Endodermal cell (in vitro differentiated cells): ENCODE data around the gene MOV10L1. TPM values are rescaled to one million over a fixed set of nuclear protein-coding genes. Genes with fewer than 3 reads are reported as not detected.

Source experiments
- DNase-seq: peaks from one replicate; pipeline ENCODE4 v3.0.0-alpha.2; 2017
- H3K27ac ChIP-seq: 2 replicates; pipeline ENCODE4 v1.5.1; 2013; ENCODE audit warnings: mild to moderate bottlenecking, low read depth, low read length, moderate library complexity
- H3K27me3 ChIP-seq: 2 replicates; pipeline ENCODE4 v1.6.1; 2013; ENCODE audit warnings: mild to moderate bottlenecking, low read length, moderate library complexity; ENCODE audit not compliant: insufficient read depth, control insufficient read depth, poor library complexity, severe bottlenecking
- H3K36me3 ChIP-seq: 2 replicates; pipeline ENCODE4 v1.7.0; 2013; ENCODE audit warnings: mild to moderate bottlenecking, low read length, moderate library complexity; ENCODE audit not compliant: control insufficient read depth, insufficient read depth
- H3K4me1 ChIP-seq: one replicate; pipeline ENCODE4 v1.7.0; 2013; ENCODE audit warnings: low read length; ENCODE audit not compliant: control insufficient read depth, insufficient read depth
- H3K4me3 ChIP-seq: 2 replicates; pipeline ENCODE4 v1.5.1; 2013; ENCODE audit warnings: mild to moderate bottlenecking, low read length, moderate library complexity
- H3K9ac ChIP-seq: 2 replicates; pipeline ENCODE4 v1.6.1; 2013; ENCODE audit warnings: mild to moderate bottlenecking, low read length, moderate library complexity; ENCODE audit not compliant: poor library complexity, severe bottlenecking; ENCODE audit errors: extremely low read depth
- H3K9me3 ChIP-seq: 2 replicates; pipeline ENCODE4 v1.6.1; 2013; ENCODE audit warnings: mild to moderate bottlenecking, low read length, moderate library complexity; ENCODE audit not compliant: control insufficient read depth
- H3K27ac Mint-ChIP-seq: 2 replicates; pipeline ENCODE4 v1.8.0; 2020; ENCODE audit warnings: mixed read lengths
- H3K27me3 Mint-ChIP-seq: 2 replicates; pipeline ENCODE4 v1.8.0; 2021; ENCODE audit warnings: mild to moderate bottlenecking, mixed read lengths; ENCODE audit not compliant: insufficient read depth
- H3K36me3 Mint-ChIP-seq: 2 replicates; pipeline ENCODE4 v1.8.0; 2020; ENCODE audit warnings: low read depth, mixed read lengths
- H3K4me1 Mint-ChIP-seq: 2 replicates; pipeline ENCODE4 v1.8.0; 2020; ENCODE audit warnings: mixed read lengths
- H3K4me3 Mint-ChIP-seq: 2 replicates; pipeline ENCODE4 v1.8.0; 2020; ENCODE audit warnings: mild to moderate bottlenecking, moderate library complexity, mixed read lengths
- H3K9me3 Mint-ChIP-seq: 2 replicates; pipeline ENCODE4 v1.8.0; 2020; ENCODE audit warnings: mild to moderate bottlenecking, mixed read lengths
- WGBS, 2 experiments: methylation state at CpG; one replicate each; pipeline versions ENCODE4 v1.1.5 to v1.1.7; 2013; ENCODE audit warnings: missing lambda C conversion rate in 2 of 2, mixed read lengths in 1 of 2; ENCODE audit not compliant: insufficient coverage in 1 of 2, insufficient read length in 1 of 2; 5-methylcytosine and 5-hydroxymethylcytosine counted together
- total RNA-seq, 2 donors: library from RNA; stranded (reverse); fragmentation: NEBNext Ultra II Directional in 1 of 2; extraction: Animal tissue kit (Norgen Biotek cat#: 25700) in 1 of 2; gene quantifications; 2 replicates in 1 of 2; 3 replicates in 1 of 2; pipeline ENCODE4 v1.2.1, GENCODE V29; 2021
- TF ChIP-seq, protein P1 (sequence below): fragments of 200-600 bp; sonication (generic); conservative IDR thresholded peaks from 2 replicates; pipeline ENCODE4 v1.5.0; 2021; ENCODE audit warnings: antibody characterized with exemption, mild to moderate bottlenecking

The MOV10L1 gene
- total RNA-seq, 2 donors from 2014 or later: 0.31 TPM; not detected in 1

DNA sequence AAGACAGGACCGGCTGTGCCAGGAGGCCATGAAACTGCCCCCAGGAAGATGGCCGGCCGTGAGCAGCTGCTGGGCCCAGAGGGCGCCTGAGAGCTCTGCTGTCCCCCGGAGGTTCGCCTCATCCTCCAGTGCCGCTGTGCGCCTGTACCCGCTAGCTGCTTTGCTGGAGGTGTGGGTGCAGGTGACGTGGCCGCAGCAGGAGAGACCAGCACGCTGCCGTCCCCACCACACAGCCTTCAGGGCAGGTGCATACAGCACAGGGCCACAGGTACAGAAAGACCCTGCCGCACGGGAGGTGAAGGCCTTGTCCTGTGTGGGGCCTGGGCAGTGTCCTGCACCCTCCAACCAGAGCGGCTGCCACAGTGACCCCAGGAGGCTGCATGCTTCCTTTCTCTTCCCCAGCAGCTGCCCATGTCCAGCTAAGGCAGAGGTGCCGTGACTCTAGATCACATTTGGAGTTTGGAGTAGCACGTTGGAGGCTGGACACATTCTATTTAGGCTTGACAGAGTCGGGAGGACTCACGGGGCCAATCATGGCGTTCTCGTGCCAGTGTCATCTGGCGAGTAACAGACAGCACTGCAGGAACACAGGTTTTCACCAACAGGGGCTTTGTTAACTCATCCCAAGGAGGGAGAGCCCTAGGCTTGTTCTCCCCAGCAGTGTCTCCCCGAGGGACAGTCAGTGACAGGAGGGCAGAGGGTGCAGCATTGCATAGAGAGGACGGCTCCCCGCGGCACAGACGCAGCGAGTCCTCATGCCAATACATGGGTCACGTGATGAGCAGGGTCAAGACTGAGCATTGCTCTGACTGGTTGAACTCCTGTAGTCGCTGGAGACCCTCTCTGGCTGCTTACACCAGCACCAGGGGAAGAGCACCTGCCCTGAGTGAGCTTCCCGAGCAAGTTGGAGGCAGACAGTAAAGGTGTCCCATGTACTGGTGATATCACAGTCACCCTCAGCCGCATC lies 62.0 kb downstream of the MOV10L1 start:
- Histone ChIP-seq H3K27me3 (no peaks in the 10 kb centered on the region), H3K9me3 (no peaks in the 10 kb centered on the region), H3K9ac (no peak overlapping the region), H3K27ac (no peak overlapping the region), H3K4me3 (no peak overlapping the region), H3K36me3 (no peaks in the 10 kb centered on the region), H3K4me1 (no peaks in the 10 kb centered on the region)
- TF ChIP-seq, protein P1, sequence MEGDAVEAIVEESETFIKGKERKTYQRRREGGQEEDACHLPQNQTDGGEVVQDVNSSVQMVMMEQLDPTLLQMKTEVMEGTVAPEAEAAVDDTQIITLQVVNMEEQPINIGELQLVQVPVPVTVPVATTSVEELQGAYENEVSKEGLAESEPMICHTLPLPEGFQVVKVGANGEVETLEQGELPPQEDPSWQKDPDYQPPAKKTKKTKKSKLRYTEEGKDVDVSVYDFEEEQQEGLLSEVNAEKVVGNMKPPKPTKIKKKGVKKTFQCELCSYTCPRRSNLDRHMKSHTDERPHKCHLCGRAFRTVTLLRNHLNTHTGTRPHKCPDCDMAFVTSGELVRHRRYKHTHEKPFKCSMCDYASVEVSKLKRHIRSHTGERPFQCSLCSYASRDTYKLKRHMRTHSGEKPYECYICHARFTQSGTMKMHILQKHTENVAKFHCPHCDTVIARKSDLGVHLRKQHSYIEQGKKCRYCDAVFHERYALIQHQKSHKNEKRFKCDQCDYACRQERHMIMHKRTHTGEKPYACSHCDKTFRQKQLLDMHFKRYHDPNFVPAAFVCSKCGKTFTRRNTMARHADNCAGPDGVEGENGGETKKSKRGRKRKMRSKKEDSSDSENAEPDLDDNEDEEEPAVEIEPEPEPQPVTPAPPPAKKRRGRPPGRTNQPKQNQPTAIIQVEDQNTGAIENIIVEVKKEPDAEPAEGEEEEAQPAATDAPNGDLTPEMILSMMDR: peak; percentile 38
- H3K27me3 Mint-ChIP-seq: peaks cover 7% of the 10 kb centered on the region
- H3K27ac Mint-ChIP-seq: no peak overlapping the region
- no peaks in the 10 kb centered on the region for H3K4me1 Mint-ChIP-seq
- H3K36me3 Mint-ChIP-seq: no peaks in the 10 kb centered on the region
- 90 to 96% methylated on average over 17 to 33 of the region's 33 CpGs for WGBS, 2 experiments
- no peaks in the 10 kb centered on the region for H3K9me3 Mint-ChIP-seq
- DNase-seq: peak; percentile 71
- H3K4me3 Mint-ChIP-seq: no peak overlapping the region

DNA sequence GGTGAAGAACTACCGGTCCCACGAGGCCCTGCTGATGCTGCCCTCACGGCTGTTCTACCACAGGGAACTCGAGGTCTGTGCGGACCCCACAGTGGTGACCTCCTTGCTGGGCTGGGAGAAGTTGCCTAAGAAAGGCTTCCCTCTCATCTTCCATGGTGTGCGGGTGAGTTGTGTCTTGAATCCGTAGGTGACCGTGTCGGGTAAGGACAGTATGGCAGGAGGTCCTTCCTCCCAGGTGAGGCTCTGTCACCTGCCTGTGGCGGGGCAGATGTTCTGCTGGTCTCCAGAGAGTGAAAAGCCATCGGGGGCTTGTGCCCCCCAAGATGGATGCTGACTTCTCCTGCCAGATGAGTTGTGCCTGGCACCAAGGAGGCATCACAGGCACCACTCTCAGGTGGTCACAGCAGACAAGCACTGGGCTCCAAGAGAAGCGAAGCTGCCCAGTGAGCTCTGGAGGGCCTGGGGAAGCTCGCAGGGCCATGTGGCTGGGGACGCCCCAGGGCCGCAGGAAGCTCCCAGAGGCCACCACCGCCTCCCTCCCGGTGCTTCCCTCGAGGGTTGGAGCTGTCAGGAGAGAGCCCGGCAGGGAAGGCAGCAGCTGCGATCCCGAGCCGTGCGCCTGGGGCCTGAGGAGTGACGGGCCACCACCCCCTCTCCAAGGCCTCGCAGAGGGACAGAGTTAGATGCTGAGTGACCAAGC lies 63.4 kb downstream of the MOV10L1 start:
- H3K27me3 ChIP-seq: peaks cover 7% of the 10 kb centered on the region
- Mint-ChIP-seq H3K4me1 (no peaks in the 10 kb centered on the region), H3K9me3 (no peaks in the 10 kb centered on the region), H3K27me3 (peaks cover 7% of the 10 kb centered on the region), H3K36me3 (no peaks in the 10 kb centered on the region), H3K27ac (no peak overlapping the region), H3K4me3 (no peak overlapping the region)
- WGBS, 2 experiments: 94 to 95% methylated on average over 16 to 25 of the region's 25 CpGs
- H3K27ac ChIP-seq: no peak overlapping the region
- H3K4me1 ChIP-seq: no peaks in the 10 kb centered on the region
- TF ChIP-seq, protein P1: no peak
- H3K9ac ChIP-seq: no peak overlapping the region
- H3K36me3 ChIP-seq: no peaks in the 10 kb centered on the region
- DNase-seq: no peak
- H3K4me3 ChIP-seq: no peak overlapping the region
- H3K9me3 ChIP-seq: no peaks in the 10 kb centered on the region

DNA sequence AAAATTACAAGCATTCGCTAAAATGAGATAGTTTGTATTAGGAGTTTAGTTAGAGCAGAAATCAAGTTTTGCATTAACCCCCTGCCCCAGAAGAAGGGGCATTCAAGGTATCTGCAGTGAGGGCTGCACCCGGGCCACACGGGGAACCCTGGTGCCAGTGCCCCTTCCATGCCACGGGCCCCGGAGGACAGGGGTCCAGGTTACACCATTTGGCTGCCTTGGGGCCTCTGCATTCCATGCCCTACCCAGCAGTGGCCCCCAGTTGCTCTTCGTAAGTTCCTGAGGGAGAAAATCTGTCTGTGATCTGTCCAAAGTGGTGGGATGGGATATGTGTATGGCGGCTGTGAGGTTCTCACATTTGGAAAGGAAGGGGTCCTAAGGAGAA lies 63.9 kb downstream of the MOV10L1 start:
- TF ChIP-seq, protein P1: no peak
- no peak overlapping the region for H3K27ac Mint-ChIP-seq
- 89 to 100% methylated on average over 1 to 7 of the region's 7 CpGs for WGBS, 2 experiments

More for the DNA sequence above, 63.9 kb downstream of the MOV10L1 start:
- Histone ChIP-seq H3K27ac (no peak overlapping the region), H3K9me3 (no peaks in the 10 kb centered on the region), H3K4me3 (no peak overlapping the region), H3K36me3 (no peaks in the 10 kb centered on the region), H3K9ac (no peak overlapping the region), H3K27me3 (peaks cover 7% of the 10 kb centered on the region), H3K4me1 (no peaks in the 10 kb centered on the region)
- Mint-ChIP-seq H3K36me3 (no peaks in the 10 kb centered on the region), H3K9me3 (no peaks in the 10 kb centered on the region), H3K4me3 (no peak overlapping the region), H3K4me1 (no peaks in the 10 kb centered on the region), H3K27me3 (peaks cover 7% of the 10 kb centered on the region)
- no peak for DNase-seq
